Kidney capillary endothelial cell (primary cell): ENCODE measurements around the gene CDH12.
"Not testable (repeated sequence)": the region's sequence is repeated elsewhere in the genome, so short reads cannot be mapped to it uniquely, and the experiment has no call there.

Experiments used
- DNase-seq: peaks from one replicate; pipeline ENCODE4 v3.0.0-alpha.2; 2018; ENCODE audit warnings: low spot score

The CDH12 gene

DNA sequence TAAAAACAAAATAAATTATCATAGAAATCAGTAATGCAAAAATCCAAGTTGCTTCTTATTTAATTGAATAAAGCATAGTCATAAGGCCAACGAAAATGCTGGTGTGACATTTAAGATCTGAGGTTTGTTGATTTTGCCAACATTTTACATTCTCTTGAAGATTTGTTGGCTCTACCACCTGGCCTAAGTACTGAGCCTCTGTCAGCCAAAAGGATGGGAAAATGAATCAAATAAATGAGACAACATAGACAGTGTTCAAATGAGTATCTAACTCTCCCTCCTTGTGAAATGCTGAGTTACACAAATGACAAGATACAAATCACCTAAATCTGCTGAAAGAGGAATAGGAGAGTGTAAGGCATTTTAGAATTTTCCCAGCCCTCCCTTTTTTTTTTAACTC, 575.0 kb downstream of the CDH12 start:
- no peak for DNase-seq

DNA sequence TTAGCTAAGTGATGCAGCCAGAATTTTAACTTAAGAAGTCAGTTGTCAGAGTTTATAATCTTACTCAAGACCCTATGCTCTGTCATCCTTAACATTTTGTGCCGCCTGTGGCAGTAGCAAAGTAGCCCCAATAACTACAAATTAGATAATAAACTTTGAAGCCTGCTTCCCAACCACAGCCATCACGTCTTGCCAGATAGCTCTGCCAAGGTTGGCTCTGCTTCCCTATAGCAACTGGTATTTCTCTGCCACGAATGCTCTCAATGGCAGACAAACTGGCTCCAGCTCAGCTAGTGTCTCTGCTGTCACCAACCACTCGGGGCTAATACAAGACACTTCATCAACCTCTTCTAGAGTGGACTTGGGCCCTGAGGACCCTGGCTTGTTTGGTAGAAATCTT, 576.1 kb downstream of the CDH12 start:
- no peak for DNase-seq

DNA sequence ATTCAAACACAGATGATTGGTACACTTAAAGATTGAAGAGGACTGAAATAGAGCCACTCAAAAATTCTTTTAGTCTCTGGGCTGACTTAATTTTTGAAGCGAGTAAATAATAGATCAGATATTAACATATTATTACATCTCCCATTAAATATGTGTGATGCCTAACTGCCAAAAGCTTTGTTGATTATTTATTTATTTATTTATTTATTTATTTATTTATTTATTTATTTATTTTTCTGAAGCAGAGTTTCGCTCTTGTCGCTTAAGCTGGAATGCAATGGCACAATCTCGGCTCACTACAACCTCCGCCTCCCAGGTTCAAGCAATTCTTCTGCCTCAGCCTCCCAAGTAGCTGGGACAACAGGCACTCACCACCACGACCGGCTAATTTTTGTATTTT, 587.3 kb downstream of the CDH12 start:
- DNase-seq = not testable (repeated sequence)

DNA sequence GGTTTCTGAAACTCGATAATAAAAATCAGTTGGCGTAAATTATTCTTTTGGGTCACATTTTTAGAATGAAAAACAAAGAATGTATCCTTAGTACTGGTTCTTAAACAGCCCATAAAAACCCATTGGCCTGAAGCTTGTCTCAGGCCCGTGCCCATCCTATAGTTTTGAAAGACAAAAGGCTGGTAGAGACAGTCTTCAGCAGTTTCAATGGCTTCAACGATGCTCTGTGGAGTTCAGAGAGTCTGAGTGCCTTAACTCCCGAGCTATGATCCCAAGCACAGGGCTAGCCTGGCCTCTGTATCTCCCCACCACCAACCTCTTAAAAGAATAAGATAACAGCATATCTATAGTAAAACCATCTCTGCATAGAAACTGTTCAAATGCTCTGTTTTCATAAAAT, 595.0 kb downstream of the CDH12 start:
- no peak for DNase-seq

DNA sequence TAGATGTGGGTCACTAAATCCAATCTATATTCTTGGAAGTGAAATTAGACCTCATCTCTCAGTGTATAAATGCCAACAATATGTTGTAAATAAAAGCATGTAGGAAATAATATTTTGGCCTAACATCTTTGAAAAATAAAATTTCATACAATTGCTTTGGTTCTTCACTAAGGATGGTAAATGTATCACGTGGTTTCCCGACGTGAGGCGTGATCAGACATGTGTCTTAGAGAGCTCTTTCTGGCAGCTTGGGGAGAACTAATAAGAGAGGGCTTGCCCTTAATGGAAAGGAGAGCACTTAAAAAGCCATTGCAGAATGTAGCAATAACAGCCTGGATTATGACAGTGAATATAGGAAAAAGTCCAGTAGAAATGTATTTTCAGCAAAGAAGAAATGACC, 602.6 kb downstream of the CDH12 start:
- DNase-seq = no peak

DNA sequence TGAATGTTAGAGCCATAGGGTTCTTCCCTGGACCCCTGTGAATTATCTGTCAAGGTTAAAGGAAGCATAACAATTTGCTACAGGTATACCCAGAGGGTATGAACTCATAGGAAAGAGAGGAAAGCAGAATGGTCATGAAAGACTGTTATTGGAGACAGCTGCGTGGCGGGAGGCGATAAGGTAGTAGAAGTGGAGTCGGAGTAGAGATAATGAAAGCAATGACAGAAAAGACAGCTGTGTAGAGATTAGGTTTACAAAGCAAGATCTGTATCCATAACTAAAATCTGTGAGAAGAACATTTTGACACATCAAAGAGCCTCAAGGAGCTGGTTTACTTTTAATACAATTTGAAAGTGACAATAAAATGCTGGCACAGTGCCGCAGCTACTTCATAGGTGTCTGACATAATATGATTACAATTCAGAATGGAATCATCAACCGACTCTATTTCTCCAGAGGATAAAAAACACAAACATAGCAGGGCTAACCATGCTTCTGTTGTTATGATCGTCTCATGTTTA, 603.9 kb downstream of the CDH12 start:
- no peak for DNase-seq

DNA sequence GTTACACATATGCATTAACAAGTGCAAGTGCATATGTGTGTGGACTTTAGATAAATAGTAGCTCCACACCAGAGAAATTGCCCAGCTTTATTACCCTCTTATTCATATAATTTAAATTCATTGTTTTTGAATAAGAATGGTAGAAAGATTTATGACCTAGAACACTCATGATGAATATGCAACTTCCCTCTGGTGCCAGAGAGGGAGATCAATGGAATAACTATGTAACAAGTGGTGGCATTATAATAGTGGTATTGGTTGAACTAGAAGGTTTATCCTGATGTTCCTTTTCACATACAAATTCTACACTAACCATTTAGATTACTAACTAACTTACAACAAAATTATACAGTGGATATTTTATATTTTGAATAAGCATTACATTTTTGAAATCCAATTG, 607.4 kb downstream of the CDH12 start:
- no peak for DNase-seq

DNA sequence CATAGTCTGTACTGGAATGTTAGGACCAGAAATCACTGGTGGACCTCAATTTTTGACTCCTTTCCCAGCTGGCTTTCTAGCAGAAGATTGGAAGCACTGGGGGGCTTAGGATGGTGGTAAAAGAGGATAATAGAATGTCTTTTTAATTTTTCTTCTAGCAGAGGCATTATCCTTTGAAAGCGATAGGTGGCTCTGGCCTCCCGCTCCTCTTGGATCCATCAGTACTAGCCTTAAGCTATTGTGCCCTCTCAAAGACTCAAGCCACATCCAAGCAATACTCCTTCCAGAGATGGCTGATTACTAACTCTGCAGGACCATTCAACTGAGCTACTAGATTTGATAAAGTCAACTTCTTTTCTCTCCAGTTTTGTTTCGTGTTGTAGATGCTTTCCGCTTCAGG, 610.6 kb downstream of the CDH12 start:
- no peak for DNase-seq

DNA sequence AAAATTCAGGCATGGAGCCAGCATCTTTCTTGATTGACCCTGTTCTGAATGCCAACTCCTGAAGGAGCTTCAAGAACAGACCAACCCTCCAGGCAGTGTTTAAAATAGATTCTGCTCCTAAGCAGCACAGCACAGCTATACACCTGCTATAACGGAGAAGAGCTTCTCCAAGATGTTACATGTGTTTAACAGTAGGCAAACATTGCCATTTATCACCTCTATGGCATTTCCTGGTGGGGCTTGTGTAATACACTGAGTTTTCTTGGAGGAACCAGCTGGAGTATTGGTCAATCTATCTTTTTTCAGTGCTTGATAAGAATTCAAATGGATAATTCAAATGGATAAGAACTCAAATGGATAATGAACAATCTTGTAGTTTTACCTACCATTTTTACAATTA, 615.1 kb downstream of the CDH12 start:
- DNase-seq = no peak

DNA sequence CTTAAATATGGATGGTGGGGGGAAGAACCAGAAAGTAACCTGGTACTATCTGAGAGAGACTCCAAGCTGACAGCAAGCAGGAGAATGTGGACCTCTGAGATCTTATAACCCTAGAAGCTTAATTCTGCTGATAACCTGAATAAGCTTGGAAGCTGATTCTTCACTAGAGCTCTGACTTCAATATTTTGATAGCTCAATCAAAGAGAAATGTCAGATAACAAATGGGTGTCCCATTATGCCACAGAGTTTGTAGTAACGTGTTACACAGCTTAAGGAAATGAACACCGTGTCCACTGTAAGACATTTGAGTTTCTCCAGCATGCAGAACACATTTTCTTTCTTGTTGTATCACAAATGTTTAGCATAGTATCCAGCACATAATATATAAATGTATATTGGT, 626.7 kb downstream of the CDH12 start:
- DNase-seq = no peak

DNA sequence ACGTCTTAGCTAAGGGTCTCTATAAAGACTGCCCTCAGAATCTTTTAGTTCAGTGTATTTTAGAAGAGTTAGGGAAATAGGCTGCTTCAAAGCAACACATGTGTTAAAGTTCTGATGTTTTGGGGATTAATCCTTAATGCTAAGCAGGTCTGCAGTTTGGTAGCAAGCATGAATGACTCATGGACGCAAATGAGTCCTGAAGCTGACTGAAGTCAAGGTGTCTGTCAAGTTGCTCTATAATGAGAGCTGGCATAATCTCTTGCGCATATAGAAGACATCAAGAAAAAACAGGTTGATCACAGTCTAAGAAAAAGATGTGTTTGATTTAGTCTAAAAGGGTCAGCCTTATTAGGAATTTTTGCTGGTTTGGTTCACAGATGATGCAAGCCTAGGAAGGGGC, 630.1 kb downstream of the CDH12 start:
- no peak for DNase-seq

DNA sequence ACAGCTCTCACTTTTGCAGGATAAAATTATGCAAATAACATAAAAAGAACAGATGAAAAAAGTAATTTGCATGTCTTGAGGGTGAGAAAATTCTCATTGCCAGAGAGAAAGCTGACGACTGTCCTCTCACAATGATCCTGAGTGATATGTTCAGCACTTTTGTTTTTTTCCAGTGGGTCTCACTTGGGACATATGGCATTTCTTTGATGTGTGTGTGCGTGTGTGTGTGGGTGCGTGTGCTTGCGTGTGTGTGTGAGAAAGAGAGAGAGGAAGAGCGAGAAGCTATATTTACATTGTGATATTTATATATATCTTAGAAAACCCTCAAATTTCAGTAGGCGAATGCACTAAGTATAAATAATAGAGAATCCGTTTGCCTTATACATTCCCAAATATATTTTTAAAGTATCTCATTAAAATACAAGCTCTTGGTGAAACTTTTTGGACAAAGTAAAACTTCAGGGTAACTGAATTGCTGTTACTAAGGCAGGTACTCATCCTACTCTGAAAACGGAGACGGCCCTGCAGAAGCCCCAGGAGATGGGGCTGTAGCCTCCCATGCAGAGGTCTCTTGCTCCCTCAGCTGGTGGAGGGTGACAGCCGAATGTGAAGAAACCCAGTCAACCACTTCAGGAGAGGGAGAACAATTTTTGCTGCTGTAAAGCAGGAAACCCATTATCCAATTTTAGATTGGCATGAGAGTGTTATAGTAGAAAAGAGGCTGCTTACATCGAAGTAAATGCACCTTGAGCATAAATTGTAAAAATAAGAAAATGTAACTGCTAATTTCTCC, 639.2 kb downstream of the CDH12 start:
- DNase-seq = not testable (repeated sequence)

DNA sequence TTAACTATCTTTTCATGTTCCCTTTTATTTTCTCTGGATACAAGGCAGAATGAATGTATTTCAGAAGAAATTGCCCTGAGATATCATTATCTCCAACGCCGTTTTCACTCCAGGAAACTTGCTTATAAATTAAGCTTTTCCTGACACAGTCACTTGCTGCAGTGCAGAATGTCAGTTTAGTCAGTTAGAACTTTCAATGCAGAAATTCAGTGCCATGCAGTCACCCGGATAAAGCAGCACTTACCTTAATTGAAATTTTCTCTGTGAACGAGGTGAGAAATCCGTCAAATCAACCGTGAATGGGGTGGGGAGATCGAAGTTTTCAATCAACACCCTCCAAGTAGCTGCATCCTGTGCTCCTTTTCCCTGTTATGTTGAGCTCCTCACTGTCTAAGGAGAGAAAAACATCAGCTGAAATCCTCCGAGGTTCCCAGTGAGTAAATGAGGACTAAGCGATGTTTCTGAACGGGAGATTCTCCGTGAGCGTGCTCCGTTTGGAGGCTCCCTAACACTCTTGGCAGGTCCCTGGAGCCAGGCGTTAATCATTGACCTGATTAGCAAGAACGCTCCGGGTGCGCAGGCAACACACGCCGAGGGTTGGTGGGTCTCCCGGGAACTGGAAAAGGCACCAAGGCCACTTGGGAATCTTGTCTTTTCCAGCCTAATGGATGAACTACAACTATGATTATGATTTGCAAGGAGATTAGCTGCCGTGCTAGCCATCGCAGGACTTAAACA, 640.7 kb downstream of the CDH12 start:
- DNase-seq = not testable (repeated sequence)

DNA sequence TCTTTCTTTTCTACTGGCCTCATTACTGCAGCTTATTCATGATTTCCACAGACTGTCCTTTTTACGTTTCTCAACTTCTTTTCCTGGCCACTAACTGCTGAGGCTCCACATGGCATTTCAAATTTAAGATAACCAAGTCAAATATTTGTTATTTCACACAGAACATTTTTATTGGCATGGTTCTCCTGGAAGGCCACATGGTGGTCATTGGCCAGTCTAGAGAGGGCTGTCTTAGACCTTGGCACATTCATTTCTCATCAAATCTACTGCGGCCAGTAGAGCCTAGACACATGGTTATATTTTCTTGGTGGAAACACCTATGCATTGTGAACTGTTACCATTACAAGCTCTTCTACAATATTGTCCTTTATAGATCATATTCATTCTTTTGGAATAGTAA, 644.7 kb downstream of the CDH12 start:
- DNase-seq = not testable (repeated sequence)

DNA sequence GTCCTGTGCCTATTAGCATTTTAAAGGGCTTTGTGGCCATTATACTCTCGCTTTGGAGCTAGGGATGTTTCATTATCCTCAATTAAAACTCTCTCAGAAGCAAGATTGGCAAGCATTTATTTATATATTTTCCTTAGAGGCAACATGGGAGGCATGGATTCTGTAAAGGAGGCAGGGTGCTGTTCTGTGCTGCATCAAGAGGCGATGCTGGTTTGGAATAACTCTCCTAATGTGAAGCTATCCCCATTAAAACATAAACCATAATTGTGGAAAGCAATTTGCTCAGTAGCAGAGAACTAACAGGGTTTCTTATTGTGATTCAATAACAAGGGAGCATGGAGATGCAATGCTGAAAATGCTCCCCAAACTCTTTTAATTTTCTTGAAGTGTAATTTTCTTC, 664.5 kb downstream of the CDH12 start:
- not testable (repeated sequence) for DNase-seq

DNA sequence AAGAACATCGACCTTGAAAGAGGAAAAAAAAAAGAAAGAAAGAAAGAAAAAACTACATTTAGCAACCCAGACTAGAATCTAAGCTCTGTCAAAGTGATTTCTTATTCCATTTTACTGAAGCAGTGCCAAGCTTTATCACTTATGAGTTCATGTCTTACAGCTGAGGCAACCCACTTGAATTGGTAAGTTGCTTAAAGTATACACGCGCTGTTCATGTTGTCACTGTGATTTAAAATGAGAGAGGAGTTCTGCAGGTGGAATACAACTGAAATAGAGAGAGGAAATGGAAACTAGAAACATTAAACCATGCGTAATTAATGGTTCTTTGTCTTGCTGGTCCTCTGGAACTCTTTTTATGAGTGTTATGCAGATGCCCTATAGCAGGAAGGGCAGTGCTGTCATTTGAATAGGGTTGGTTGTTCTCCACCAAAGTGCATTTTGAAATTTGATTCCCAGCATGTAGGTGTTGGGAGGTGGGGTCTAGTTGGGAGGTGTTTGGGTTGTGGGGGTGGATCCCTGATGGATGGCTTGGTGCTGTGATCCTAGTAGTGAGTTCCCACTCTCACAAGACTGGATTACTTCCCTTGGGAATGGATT, 665.4 kb downstream of the CDH12 start:
- DNase-seq = not testable (repeated sequence)

DNA sequence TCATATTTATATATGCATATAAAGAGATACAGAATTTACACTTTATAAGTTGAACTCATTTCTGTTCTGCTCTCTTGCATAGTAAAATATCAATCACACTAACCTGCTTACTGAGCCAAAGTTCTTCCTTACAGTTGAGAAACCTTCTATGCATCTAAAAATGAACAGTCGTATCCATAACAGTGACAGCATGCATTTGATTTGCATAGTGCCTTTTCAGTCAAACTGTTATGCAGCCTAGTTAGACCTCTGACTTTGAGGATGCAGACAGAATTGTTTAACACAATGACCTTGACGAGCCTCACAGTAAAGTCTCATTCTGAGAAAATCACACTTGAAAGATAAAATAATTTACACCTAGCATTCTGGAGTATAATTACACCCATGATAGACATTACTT, 683.9 kb downstream of the CDH12 start:
- DNase-seq = not testable (repeated sequence)

DNA sequence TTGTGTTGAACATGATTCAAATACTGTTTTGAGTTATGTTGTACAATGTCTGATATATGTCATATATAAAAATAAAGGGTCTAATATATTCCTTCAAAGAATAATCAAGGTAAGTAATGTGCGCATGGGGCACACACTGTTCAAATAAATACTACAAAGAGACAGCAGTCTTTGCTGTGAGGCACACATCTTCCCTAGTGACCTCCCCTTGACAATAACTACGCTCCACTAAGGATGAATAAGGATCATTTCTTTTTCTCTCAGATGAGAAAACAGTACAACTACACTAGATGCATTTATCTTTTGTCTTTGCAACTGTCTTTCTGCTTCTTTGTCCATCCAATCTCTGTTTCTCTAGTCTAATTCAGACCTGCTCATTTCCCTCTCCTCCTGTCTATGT, 684.4 kb downstream of the CDH12 start:
- DNase-seq = not testable (repeated sequence)

DNA sequence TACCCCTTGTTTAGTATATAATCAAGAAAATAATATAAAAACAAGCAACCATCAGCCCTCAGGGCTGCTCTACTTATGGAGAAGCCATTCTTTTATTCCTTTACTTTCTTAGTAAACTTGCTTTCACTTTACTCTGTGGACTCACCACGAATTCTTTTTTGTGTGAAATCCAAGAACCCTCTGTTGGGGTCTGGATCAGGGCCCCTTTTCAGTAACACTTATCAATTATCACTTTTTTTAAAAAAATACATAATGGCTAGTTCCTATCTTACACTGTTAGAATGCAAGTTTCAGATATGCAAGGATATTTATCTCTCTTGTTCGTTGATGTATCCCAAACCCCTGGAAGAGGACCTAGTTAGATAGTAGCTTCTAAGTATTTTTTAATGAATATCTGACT, 687.2 kb downstream of the CDH12 start:
- not testable (repeated sequence) for DNase-seq

DNA sequence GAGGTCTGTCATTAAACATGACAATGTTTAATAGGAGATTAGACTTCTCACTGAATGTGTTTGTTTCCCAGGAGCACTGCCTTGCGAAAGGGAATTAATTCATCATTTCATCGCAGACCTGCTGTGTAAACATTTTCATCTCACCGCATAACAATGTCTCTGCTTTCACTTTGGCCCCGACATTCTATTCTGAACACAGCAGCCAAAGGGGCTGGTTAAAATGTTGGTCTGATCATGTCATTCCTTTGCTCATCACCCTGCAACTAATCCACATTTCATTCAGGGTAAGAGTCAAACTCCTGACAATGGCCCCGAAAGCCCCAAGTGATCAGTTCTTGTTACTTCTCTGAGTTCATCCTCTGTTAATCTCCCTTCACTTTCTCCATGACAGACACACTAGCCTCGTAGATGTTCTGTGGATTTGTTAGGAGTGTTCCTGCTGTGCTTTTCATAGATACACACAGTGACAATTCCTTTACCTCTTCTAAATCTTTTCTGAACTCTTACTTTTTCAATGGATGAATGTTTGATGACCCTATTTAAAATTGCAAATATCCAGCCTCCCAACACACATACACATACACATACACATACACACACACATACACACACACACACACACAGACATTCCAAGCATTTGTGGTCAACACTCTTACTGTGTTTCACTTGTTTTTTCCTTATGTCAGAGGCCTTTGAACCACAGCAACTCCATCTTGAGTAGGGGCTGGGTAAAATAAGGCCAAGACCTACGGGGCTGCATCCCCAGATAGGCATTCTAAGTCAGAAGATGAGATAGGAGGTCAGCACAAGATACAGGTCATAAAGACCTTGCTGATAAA, 688.0 kb downstream of the CDH12 start:
- DNase-seq = not testable (repeated sequence)

DNA sequence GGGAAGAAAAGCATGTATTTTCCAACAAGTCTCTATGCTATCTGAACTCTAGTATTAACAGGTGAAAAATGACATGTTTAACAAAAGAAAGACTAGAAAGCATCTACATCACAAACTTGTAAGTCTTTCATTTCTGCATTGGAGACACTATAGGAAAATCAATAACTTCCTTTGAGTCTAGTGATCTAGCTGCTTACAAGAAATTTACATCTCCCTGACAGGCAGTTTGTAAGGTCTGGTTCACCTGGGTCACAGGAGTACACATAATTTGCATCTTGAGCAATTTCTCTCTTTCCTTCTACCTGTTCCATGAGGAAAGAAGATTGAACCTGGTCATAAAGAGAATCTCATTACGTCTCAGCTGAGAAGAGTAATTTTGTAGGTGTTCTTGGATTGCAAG, 696.2 kb downstream of the CDH12 start:
- DNase-seq = not testable (repeated sequence)

DNA sequence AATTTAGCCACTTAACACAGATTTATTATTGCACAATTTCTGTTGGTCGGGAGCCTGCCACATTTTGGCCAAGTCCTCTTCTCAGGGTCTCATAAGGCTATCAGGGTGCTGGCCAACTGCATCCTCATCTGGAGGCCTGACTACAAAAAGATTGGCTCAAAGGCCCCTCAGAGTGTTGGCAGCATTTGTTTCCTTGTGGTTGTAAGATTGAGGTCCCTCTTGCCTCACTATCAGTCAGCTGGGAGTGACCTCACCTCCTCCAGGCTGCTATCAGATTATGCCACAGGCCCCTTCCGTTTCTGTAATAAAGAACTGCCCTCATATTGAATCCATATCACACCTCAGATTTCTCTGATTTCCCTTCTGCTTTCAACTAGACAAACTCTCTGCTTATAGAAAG, 698.4 kb downstream of the CDH12 start:
- DNase-seq = not testable (repeated sequence)
